SK-N-SH treated with all-trans-retinoic acid at 6 μM for 48 hours (cell line): Measurements from ENCODE around the gene CDYL.

Source experiments
- ARNTL ChIP-seq: fragments of 450-650 bp; formaldehyde crosslinking; IDR thresholded peaks from 2 replicates; pipeline ENCODE4 v1.5.0; 2020; ENCODE audit warnings: low read depth, mild to moderate bottlenecking, moderate library complexity, borderline replicate concordance
- CSDC2 ChIP-seq: fragments of 250-450 bp; sonication (Bioruptor Pico); IDR thresholded peaks from 2 replicates; pipeline ENCODE4 v1.5.0; 2020; ENCODE audit warnings: mild to moderate bottlenecking, moderate library complexity
- ISL1 ChIP-seq: fragments of 250-450 bp; sonication (Bioruptor Pico); IDR thresholded peaks from 2 replicates; pipeline ENCODE4 v2.1.2; 2022; ENCODE audit warnings: mild to moderate bottlenecking, moderate library complexity
- POU6F1 ChIP-seq: fragments of 250-450 bp; sonication (Bioruptor Pico); IDR thresholded peaks from 2 replicates; pipeline ENCODE4 v1.8.0; 2021; ENCODE audit warnings: low read depth, mild to moderate bottlenecking, moderate library complexity, borderline replicate concordance
- RARB ChIP-seq: fragments of 250-450 bp; sonication (Bioruptor Pico); IDR thresholded peaks from 2 replicates; pipeline ENCODE4 v1.8.0; 2021; ENCODE audit warnings: mild to moderate bottlenecking, moderate library complexity
- SNAI2 ChIP-seq: fragments of 250-450 bp; sonication (Bioruptor Pico); IDR thresholded peaks from 2 replicates; pipeline ENCODE4 v1.5.0; 2020; ENCODE audit warnings: mild to moderate bottlenecking, moderate library complexity
- ZFP3 ChIP-seq: fragments of 250-450 bp; sonication (Bioruptor Pico); IDR thresholded peaks from 2 replicates; pipeline ENCODE4 v1.5.0; 2020; ENCODE audit warnings: mild to moderate bottlenecking, moderate library complexity
- ZNF70 ChIP-seq: fragments of 450-650 bp; formaldehyde crosslinking; IDR thresholded peaks from 2 replicates; pipeline ENCODE4 v1.5.0; 2020; ENCODE audit warnings: mild to moderate bottlenecking, moderate library complexity
- ZNF8 ChIP-seq: fragments of 450-650 bp; formaldehyde crosslinking; IDR thresholded peaks from 2 replicates; pipeline ENCODE4 v1.5.0; 2020; ENCODE audit warnings: mild to moderate bottlenecking, moderate library complexity

- TF ChIP-seq CSDC2 (CRISPR knock-in tag) (no peak), ISL1 (CRISPR knock-in tag) (no peak), ARNTL (CRISPR knock-in tag) (no peak), ZFP3 (no peak), ZNF8 (no peak), RARB (CRISPR knock-in tag) (no peak), POU6F1 (no peak), SNAI2 (CRISPR knock-in tag) (no peak), ZNF70 (CRISPR knock-in tag) (no peak)
Measured at GRCh38 chr6:4975506-4975905, 199.3 kb downstream of the CDYL start.
